GM21390 (cell line): ENCODE data around the gene DOCK6.

Source experiments
- ATAC-seq: cut with Tn5 transposase; IDR thresholded peaks from one replicate; pipeline ENCODE4 v1.9.1; 2021; ENCODE audit not compliant: unreplicated experiment

Gene DOCK6

DNA sequence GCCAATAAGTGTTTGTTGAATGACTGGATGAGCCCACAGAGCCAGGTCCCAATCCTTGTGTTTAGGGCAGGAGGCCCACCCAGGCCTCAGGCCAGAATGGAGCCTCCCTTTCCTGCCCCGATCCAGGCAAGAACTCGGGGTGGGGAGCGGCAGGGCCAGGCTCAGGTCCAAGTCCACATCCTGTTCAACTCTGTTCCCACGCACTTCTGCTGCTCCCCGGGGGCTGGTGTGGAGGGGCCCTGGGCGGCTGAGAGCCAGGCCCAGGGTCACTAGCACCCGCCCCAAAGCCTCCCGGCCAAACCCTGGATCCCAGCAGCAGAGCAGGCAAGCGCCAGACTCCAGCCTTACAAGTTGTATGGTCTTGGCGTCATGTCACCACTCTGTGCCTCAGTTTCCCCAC lies 14.9 kb downstream of the DOCK6 start:
- no peak for ATAC-seq

DNA sequence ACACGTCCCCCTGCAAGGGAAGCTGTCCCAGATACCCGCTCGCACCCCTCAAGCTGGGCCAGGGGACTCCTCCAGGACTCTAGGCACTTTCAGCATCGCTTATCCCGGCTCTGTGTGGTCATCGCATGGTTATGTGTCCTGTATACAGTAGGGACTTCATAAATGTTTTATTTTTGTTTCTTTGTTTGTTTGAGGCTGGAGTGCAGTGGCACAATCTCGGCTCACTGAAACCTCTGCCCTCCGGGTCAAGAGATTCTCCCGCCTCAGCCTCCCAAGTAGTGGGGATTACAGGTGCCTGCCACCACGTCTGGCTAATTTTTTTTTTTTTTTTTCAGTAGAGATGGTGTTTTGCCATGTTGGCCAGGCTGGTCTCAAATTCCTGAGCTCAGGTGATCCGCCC lies 15.4 kb downstream of the DOCK6 start:
- ATAC-seq = no peak

DNA sequence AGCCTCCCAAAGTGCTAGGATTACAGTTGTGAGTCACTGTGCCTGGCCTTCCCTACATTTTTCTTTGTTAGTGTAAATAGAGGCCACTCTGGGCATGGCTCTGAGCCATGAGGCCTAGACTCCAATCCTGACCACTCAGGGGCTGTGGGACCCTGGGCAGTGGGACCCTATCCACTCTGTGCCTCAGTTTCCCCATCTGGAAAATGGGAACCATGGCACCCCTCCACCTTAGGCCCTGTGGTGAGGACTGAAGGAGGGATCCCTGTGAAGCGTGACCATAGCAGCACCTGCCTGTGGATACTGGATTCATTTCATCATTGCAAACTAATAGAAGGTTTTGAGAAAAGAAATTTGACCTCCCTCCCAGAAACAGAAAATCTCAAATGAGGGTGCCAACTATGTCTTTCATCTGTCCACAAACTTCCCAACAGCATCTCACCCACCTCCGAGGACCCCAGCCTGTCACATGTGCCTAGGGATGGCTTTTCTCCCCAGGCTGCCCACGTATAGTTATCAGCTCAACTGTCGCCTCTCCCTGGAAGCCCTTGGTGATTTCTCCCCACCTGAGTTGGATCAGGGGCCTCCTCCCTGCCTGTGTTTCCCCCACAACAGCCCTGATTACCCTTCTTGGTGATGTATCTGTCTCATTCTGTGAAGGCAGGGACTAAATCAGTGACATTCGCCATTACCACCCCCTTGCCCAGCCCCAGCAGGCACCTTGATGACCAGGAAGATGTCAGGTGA lies 17.3 kb downstream of the DOCK6 start:
- ATAC-seq = no peak

DNA sequence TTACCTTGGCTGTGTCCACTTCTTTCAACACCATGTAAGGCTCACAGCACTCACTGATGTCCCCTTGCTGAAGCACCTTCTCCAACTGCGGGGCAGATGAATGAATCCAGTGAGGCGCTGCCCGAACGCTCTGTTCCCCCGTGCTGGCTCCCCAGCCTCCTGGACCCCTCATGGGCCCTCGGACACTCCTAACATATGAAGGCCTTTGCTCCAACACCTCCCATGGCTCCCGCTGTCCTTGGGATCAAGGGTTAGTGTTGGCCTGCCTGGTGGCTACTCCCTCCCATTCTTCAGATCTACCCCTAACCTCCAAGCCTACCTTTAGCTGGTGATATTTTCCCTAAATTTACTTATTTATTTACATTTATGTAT lies 18.5 kb downstream of the DOCK6 start:
- no peak for ATAC-seq

DNA sequence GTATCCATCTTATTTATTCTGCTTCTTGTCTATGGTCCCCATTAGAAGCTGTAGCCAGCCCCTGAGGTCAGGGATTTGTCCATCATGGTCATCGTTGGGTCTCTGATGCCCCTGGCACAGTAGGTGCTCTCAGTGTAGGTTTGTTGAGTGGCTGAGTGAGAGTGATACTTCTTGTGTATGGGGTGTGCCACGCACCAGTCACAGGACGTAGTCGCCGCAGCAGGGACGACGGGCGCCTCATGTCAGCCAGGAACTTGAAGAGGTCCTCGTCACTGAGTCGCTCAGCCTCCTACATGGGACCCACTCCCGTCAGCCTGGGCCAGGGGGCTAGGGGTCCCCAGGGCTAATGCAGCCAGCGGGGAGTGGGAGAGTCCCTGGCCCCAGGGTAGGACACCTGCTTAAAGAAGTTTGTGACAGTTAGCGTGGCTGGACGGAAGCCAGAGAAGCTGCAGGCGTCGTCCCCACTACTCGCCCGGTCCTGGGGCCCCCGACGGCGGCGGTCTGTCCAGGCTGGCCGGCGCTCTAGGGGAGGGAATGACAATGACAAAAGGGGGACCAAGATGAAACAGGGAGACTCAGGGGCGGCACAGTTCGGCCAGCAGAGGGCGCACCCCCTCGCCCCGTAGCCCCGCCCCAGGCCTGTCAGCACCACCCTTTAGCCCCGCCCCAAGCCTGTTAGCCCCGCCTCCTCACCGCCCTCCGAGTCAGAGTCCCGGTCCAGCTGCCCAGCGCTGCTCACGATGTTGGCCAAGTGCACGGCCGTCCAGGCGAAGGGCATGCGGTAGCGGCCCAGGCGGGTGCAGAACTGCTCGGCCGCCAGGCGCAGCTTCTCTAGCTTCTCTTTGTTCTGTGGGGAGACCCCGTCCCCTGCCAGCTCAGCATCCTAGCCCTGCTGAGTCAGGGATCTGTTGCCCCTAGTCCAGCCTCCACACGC lies 19.2 kb downstream of the DOCK6 start:
- ATAC-seq = no peak

DNA sequence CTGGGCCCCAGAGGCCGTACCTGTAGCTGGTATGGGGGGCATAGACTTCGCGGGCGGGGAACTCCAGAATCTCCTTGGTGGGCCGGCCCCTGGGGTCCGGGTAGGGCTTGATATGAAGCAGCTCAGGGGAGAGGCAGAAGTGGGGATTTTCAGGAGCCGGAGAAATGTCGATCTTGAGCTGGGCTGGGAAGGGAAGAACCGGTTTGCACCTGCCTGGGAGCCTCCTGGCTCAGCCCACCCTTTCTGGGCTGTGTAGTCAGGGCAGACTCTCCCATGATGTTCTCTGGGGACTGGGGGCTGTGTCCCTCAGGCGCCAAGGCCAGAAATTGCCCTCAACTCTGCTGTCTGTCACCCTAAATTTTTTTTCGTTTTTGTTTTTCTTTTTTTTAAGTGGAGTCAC lies 20.3 kb downstream of the DOCK6 start:
- no peak for ATAC-seq

DNA sequence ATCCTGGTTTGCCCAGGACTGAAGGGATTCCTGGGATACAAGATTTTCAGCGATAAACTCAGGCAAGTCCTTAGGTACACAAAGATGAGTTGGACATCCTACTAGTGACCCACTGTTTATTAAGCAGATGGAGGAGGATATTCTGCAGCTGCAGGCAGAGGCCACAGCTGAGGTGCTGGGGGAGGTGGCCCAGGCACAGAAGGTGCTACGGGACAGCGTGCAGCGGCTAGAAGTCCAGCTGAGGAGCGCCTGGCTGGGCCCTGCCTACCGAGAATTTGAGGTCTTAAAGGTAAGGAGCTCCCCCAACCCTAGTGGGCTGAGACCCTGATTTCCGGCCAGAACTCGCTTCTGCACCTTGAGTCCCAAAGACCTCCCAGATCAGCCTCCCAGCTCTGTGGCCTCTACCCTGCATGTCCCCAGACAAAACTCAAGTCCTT lies 22.3 kb downstream of the DOCK6 start:
- no peak for ATAC-seq

DNA sequence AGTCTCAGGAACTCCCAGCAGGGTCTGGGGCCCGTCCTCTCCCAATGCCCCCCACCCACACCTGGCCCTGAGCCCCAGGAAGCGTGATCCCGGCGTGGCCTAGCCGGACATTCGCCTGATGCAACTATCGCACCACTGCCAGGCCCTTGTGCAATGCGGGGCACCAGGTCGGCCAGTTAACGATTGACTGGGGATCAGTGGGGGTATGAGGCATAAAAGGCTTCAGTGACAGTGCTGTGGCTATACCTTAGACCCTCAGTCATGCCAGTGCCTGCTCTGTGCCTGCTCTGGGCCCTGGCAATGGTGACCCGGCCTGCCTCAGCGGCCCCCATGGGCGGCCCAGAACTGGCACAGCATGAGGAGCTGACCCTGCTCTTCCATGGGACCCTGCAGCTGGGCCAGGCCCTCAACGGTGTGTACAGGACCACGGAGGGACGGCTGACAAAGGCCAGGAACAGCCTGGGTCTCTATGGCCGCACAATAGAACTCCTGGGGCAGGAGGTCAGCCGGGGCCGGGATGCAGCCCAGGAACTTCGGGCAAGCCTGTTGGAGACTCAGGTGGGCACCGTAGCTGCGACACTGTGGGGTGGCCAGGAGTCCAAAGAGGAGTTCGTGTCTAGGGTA lies 22.8 kb downstream of the DOCK6 start, which contains the start of gene ANGPTL8:
Gene ANGPTL8, plus strand, starts transcription at position 243 of the 624 bp plus-strand sequence. Its CDS starts 19 bp downstream, at position 262.
- no peak for ATAC-seq

DNA sequence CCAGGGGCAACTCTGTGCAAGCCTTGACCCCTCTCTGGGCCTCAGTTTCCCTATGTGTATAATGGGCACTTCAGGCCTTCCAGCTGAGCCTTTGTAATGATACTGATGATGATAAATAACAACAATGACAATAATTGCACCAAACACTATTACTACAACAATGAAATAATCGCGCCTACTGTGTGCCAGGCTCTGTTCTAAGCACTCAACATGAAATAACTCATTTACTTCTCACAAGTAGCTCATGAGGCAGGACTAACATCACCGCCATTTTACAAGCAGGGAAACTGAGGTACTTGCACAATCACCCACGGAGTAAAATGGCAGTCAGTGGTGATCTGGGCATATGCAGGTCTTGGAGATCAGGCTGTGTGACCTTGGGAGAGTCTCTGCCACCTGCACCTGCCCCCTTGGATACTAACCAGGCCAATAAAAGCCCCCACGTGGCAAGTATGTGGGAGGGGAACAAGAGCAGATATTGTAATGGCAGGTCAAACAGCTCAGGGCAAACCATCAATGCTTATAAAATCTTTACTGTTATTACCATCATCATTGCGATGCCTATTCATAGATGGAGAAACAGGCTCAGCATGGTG lies 23.4 kb downstream of the DOCK6 start:
- ATAC-seq = no peak

DNA sequence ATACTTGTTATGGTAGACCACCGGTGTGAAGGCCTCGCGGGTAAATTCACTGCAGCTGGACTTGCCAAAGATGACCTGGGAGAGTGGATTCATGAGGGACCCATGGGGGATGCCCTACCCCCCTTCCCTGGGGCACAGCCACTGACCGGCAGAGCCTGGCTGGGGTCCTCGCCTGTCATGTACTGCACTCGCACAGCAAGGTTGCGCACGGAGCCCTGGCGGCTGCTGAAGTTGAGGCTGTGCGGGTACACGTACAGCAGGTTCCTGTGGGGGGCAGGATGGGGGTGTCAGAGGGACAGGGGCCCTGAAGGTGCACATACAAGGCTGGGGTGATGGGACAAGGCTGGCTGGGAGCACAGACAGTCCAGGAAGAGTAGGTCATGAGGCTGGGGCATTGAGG lies 24.3 kb downstream of the DOCK6 start:
- no peak for ATAC-seq

DNA sequence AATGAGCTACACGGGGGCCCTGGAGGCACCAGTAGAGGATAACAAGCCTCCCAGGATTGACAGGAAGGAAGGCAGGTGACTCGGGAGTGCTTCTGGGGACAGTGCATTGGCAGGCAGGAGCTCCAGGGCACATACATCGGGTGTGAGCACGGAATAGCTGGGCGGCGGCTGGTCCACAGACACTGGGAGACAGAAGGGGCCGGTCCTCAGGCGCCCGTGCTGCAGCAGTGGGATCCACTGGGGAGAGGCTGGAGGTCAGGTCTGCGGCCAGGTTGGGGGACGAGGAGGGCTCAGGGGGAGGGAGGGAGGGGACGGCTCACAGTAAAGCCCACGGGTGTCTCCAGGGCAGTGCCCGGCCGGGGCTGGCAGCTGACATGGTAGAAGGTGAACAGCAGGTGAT lies 25.0 kb downstream of the DOCK6 start:
- ATAC-seq = no peak

DNA sequence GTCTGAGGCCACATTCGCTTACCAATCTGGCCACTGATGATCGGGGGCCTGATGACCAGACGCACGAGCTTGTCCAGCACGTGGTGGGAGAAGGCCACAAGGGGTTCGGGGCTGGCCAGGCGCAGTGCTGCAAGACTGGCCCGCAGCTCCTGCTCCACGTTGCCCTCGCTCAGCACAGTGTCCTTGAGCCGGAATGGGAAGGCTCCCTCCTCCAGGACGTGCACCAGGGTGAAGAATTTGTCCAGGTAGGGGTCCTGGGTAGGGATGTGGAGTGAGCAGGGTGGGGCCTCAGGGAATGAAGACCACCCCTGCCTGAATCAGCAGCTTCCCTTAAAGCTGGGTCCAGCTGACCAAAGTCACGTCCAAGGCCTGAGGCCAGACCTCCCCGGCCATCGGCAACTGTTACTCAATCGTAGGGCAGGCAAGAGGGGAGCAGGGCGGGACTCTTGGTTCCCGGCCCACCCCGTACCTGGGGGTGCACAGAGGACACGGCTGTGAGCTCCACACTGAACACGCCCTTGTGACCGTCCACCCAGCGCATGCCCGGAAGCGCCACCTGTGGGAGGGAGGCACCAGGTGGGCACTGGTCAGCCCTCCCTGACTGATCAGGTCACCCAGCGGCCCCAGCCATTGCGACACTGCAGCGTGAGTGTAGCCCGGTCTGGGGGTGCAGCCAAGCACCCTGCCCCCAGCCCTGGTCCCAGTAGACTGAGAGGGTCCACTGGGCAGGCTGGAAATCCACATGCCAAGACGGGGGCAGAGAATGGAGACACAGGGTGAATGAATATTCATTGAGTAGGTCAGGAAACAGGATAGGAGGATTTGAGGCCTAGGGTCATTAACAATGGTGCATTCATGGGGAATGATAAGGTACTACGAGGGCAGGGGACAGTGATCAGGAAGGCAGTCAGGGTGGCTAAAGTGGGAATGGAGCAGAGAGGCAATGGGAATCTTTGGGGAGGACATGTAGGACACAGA lies 25.7 kb downstream of the DOCK6 start:
- no peak for ATAC-seq

DNA sequence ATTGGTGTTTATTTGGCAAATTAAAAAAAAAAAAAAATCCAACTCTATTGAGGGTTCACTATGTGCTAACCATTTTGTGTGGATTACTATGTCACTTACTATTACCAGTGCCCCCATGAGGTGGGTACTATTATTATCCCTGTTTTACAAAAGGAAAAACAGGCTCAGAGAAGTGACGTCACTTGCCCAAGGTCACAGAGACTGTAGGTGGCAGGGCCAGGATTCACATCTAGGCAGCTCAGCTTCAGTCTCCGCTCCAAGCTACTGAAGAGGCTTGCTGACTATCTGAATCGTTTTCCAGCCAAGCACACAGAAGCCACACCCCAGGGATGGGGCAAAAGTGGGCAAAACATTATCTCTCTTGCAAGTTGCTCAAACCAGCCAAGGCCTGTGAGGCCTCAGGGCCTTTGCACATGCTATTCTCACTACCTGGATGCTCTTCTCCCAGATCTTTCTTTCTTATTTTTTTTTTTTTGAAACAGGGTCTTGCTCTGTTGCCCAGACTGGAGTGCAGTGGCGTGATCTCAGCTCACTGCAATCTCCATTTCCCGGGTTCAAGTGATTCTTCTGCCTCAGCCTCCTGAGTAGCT lies 27.7 kb downstream of the DOCK6 start:
- no peak for ATAC-seq

DNA sequence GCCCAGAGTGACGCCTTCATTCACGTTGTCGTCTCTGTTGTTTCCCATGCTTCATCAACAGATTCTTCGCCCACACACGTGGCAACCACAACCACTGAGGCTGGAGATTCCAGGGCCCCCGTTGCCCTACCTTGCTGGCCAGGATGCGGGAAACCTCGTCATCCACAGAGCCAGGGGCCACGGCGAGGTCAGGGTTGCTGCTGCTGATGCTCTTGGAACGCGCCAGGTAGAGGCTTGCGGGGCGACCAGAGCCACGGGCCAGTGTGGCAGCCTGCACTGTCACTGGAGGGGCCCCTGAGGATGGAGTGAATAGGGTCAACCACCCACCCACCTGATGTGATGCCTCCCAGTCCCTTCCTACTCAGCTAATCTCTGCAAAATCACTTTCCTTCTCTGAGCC lies 29.3 kb downstream of the DOCK6 start:
- no peak for ATAC-seq

DNA sequence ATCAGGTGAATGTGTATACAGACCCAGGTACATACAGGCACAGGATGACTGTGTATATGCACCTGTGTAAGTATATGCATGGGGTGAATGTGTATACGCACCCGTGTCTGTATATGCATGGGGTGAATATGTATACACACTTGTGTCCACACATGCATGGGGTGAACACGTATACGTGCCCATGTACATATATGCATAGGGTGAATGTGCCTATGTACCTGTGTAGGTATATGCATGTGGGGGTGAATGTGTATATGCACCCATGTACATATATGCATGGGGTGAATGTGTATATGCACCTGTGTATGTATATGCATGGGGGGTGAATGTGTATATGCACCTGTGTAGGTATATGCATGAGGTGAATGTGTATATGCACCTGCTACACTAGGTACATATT lies 29.8 kb downstream of the DOCK6 start:
- no peak for ATAC-seq

DNA sequence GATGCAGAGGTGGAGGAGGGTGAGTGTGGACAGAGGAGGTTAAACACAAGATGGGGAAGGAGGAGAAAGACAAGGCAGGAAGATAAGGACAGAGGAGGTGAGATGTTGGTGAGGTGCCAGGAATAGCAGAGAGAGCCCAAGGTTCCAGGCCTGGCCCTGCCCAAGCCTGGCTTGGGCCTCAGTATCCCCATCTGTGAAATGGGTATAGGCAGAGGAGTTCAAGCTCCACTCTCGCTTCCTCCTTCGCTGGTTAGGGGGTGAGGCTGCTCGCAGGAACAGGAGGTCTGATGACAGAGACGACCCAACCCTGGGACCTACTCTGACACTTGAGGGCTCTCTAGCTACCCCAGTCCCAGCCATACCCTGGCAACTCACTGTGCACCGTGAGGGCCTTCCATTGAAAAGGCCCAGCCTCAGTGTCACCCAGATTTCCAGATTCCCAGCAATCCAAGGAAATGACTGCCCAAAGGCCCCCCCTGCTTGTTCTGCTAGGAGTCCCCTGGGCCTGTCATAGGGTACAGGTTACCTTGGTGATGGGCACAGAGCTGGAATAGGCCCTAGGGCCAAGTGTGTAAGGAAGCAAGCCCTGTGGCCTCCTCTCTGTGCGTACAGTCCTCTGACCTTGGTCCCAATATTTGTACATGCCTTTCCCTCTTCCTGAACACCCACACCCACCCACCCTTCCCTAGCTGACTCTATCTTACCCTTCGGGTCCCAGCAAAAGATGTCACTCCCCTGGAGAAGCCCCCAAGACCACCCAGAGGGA lies 31.5 kb downstream of the DOCK6 start:
- no peak for ATAC-seq

DNA sequence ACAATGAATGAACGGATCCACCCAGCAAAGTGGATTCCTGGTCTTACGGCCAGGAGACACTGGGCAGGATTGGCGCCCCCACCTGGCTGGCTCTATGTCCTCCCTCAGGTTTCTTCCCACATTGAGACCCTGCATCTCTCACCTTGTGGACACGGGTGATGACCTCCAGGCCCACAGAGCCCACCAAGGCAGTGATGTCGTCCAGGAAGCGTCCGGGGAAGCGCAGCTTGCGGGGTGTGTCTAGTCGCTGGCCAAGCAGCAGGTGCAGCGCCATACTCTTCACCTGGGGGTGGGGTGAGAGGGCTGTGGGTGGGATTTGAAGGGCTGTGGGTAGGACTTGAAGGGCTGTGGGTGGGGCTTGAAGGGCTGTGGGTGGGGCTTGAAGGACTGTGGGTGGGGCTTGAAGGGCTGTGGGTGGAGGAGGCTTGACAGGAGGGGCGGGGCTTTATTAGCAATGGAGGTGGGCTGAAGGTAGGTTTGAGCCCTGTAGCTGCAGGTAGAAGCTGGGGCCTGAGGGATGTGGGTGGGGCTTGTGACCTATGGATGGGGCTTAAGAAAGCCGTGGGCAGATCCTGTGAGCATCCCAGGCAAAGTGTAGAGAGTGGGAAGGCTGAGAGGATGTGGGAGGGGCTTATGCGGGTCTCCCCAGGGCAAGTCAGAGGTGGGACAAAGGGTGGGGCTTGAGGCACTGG lies 35.0 kb downstream of the DOCK6 start:
- no peak for ATAC-seq

DNA sequence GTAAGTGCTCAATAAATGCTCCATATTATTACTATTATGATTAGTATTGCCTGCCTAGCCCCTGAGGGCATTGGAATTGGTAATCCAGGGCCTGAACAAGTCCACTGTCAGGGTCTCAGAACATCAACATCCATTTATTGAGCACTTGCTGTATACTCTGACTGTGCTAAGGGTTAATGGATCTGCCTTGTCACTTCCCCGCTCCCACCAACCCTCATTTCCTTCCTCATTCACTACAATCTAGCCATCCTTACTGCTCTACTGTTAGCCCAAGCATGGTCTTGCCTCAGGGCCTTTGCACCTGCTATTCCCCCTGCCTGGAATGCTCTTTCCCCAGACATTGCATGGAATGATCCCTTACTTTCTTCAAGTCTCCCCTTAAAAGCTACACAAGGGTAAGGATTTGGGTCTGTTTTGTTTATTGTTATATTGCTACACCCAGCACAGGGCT lies 35.6 kb downstream of the DOCK6 start:
- ATAC-seq = no peak
